ENCODE measurements around the gene STK10. TPM values are rescaled to one million over a fixed set of nuclear protein-coding genes. Genes with fewer than 3 reads are reported as not detected.

STK10 gene
- total and polyA plus RNA-seq, 9 of the 15 experiments (the other 6 are each of a cell fraction or from before 2014, with no cell fraction given), result 0.30 to 6.7 (median 2.4) TPM

GRCh38 chr5:172106511-172107356, 81.3 kb downstream of the STK10 start:
- H3K4me1 ChIP-seq (replicated peaks in 1 of 2; ENCODE audit: control insufficient read depth in 2 of 2, insufficient read depth in 2 of 2, low read length in 2 of 2), result peaks cover 25 to 45% of the 10 kb centered on the region in 2 experiments; a peak in 4 of 5 replicates
- intact Hi-C loops (cut with micrococcal nuclease), result loop anchor here (1.0 to 10.0 kb wide), 5 partner anchors 82 to 591 kb away; partner anchors contain the start of genes SH3PXD2B and STK10
- in situ Hi-C loops (cut with MboI), result loop anchor here (10.0 kb wide), 1 partner anchor 348 kb away; the partner anchor contains the start of gene SH3PXD2B
- WGBS (ENCODE audit: insufficient coverage, low coverage, missing lambda C conversion rate), result 13% methylated on average over 17 of the region's 39 CpGs
- peak; percentile 66 to 79 (median 75) for DNase-seq (ENCODE audit: extremely low read depth in 1 of 4, low spot score in 3 of 4)
- H2AFZ ChIP-seq (ENCODE audit: low read depth, low read length), result peak overlapping the region; percentile 41
- no peaks in the 10 kb centered on the region for H3K79me2 ChIP-seq (ENCODE audit: control insufficient read depth, insufficient read depth, low read length)
- H3K4me3 ChIP-seq, result no peak overlapping the region
- no peaks in the 10 kb centered on the region for H3K9me3 ChIP-seq (replicated peaks; ENCODE audit: control insufficient read depth, insufficient read depth, low read depth, low read length)
- no TSS peak for BruUV-seq (replicated peaks)
- H3K9ac ChIP-seq (ENCODE audit: insufficient read depth in 1 of 2, low read depth in 2 of 2, low read length in 2 of 2), result 0 out of 4 replicates have a peak overlapping the region, but pooled peaks of 1 of the 2 experiments have one; percentile 50
- no peak overlapping the region for H3K27ac ChIP-seq (ENCODE audit: extremely low read depth, low read depth, low read length)
- H3K27me3 ChIP-seq (ENCODE audit: control insufficient read depth in 2 of 2, insufficient read depth in 2 of 2, low read length in 2 of 2), result peaks cover 0 to 5% of the 10 kb centered on the region in 2 experiments; a peak in 1 of 5 replicates
- peak; percentile 72 for ATAC-seq
- no peaks in the 10 kb centered on the region for H3K36me3 ChIP-seq (ENCODE audit: control insufficient read depth, insufficient read depth, low read length)
- peak overlapping the region; percentile 65 for H3K4me2 ChIP-seq (ENCODE audit: insufficient read depth, low read length)
- POLR2A ChIA-PET, result interaction anchor here (0.6 kb wide), 1 partner anchor 345 kb away, joined by 3 read pairs; no protein-coding TSS in a partner anchor
- CTCF ChIA-PET (ENCODE audit: low intra/inter-chr PET ratio), result interaction anchor here (0.6 to 2.2 kb wide), 3 partner anchors 82 to 87 kb away, joined by 3 to 26 read pairs (median 3); partner anchors contain the start of gene STK10
- FAIRE-seq, result peak; percentile 78
- no peaks in the 10 kb centered on the region for H3K9me1 ChIP-seq (ENCODE audit: control insufficient read depth, insufficient read depth, low read length)
- 0 out of 2 replicates have a peak, but pooled peaks cover 4% of the 10 kb centered on the region for H4K20me1 ChIP-seq (replicated peaks; ENCODE audit: control insufficient read depth, insufficient read depth, low read length)
- no peak for TF ChIP-seq NRF1 (conservative IDR thresholded peaks at IDR 0.05 in 1 of 2, IDR thresholded peaks at IDR 0.05 in 1 of 2)
- TF ChIP-seq ARID3A (IDR thresholded peaks at IDR 0.05; ENCODE audit: borderline replicate concordance, low read depth, low read length), result no peak
- TF ChIP-seq MTF1 (CRISPR knock-in tag; IDR thresholded peaks at IDR 0.05; ENCODE audit: borderline replicate concordance), result no peak
- no peak for TF ChIP-seq ZNF431 (CRISPR knock-in tag; IDR thresholded peaks at IDR 0.05)
- 0 out of 2 replicates have a peak, but pooled peaks have one; percentile 34 for TF ChIP-seq XRCC5 (IDR thresholded peaks at IDR 0.05; ENCODE audit: low read depth, low read length)
- TF ChIP-seq TBL1XR1 (IDR thresholded peaks at IDR 0.05; ENCODE audit: low read length in 2 of 2), result no peak
- no peak for TF ChIP-seq MTA1 (IDR thresholded peaks at IDR 0.05; ENCODE audit: borderline replicate concordance)
- TF ChIP-seq U2AF1 (optimal IDR thresholded peaks at IDR 0.05; ENCODE audit: low read depth, low read length), result no peak
- TF ChIP-seq CBX3 (IDR thresholded peaks at IDR 0.05; ENCODE audit: borderline replicate concordance in 1 of 2, low read length in 2 of 2), result 0 out of 3 replicates have a peak, but pooled peaks of 1 of the 2 experiments have one; percentile 19
- TF ChIP-seq HDAC1 (IDR thresholded peaks at IDR 0.05), result no peak
- TF ChIP-seq ZKSCAN3 (CRISPR knock-in tag; IDR thresholded peaks at IDR 0.05), result no peak
- peak; percentile 81 for TF ChIP-seq CC2D1A (IDR thresholded peaks at IDR 0.05)
- peak; percentile 93 for TF ChIP-seq ARID2 (IDR thresholded peaks at IDR 0.05)
- TF ChIP-seq CREB1 (IDR thresholded peaks at IDR 0.05), result no peak
- no peak for TF ChIP-seq CREB1 (CRISPR knock-in tag; IDR thresholded peaks at IDR 0.05)
- no peak for TF ChIP-seq PHB2 (IDR thresholded peaks at IDR 0.05; ENCODE audit: low read depth)
- no peak for TF ChIP-seq MYNN (IDR thresholded peaks at IDR 0.05)
- no peak for TF ChIP-seq MYNN (CRISPR knock-in tag; IDR thresholded peaks at IDR 0.05)
- no peak for TF ChIP-seq SETDB1 (IDR thresholded peaks at IDR 0.05; ENCODE audit: low read length)
- TF ChIP-seq ZFP36 (IDR thresholded peaks at IDR 0.05; ENCODE audit: low read depth, low read length, partially characterized antibody), result no peak
- TF ChIP-seq TFE3 (CRISPR knock-in tag; IDR thresholded peaks at IDR 0.05), result no peak
